BE2C (cell line): ENCODE measurements around the gene FAM151A.

Source experiments
- DNase-seq: peaks from one replicate; pipeline ENCODE4 v3.0.0-alpha.2; 2020
- H3K27me3 ChIP-seq: fragments of 250-450 bp; sonication (Bioruptor Pico); 2 replicates; pipeline ENCODE4 v1.5.1; 2020; ENCODE audit warnings: mild to moderate bottlenecking
- H3K36me3 ChIP-seq: fragments of 250-450 bp; sonication (Bioruptor Pico); 2 replicates; pipeline ENCODE4 v1.5.1; 2020; ENCODE audit warnings: mild to moderate bottlenecking
- H3K4me1 ChIP-seq: fragments of 250-450 bp; sonication (Bioruptor Pico); 2 replicates; pipeline ENCODE4 v1.5.1; 2020
- H3K4me3 ChIP-seq: 2 replicates; pipeline ENCODE4 v1.5.1; 2011; ENCODE audit warnings: low read depth, low read length
- H3K9me3 ChIP-seq: fragments of 250-450 bp; sonication (Bioruptor Pico); 2 replicates; pipeline ENCODE4 v1.5.1; 2020
- CTCF ChIP-seq: IDR thresholded peaks from 2 replicates; pipeline ENCODE4 v1.5.1; 2012; ENCODE audit warnings: mild to moderate bottlenecking, low read depth, low read length

FAM151A gene

DNA sequence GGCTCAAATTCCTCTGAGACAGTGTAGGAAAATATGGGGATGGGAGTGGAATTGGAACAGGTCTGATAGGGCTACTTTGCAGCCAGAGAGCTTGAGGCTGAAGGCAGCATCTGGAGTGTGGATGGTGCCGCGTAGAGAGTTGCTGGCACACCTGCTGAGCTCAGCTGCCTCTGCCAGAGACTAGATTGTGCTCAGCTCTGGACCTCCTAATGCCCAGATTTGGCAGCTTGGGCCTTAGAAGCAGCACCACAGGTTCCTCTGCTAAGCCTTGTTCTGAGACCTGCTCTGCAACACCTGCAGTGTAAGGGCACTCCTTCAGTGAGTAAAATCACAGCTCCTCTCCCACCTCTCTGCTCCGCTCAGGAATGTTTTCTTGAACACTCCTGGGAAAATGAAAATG, 52.0 kb downstream of the FAM151A start:
- TF ChIP-seq CTCF = no peak
- no peak overlapping the region for H3K4me3 ChIP-seq
- no peaks in the 10 kb centered on the region for H3K9me3 ChIP-seq
- DNase-seq = no peak
- no peaks in the 10 kb centered on the region for H3K36me3 ChIP-seq
- H3K27me3 ChIP-seq = no peaks in the 10 kb centered on the region
- no peaks in the 10 kb centered on the region for H3K4me1 ChIP-seq

GRCh38 chr1:54570161-54570560, 53.2 kb downstream of the FAM151A start:
- Histone ChIP-seq H3K27me3 (no peaks in the 10 kb centered on the region), H3K36me3 (no peaks in the 10 kb centered on the region), H3K9me3 (no peaks in the 10 kb centered on the region), H3K4me3 (no peak overlapping the region), H3K4me1 (no peaks in the 10 kb centered on the region)
- no peak for TF ChIP-seq CTCF
- no peak for DNase-seq

GRCh38 chr1:54569339-54569738, 54.0 kb downstream of the FAM151A start:
- no peaks in the 10 kb centered on the region for H3K36me3 ChIP-seq
- H3K4me1 ChIP-seq = no peaks in the 10 kb centered on the region
- no peak for DNase-seq
- no peaks in the 10 kb centered on the region for H3K27me3 ChIP-seq
- no peak for TF ChIP-seq CTCF
- H3K9me3 ChIP-seq = no peaks in the 10 kb centered on the region
- H3K4me3 ChIP-seq = no peak overlapping the region

DNA sequence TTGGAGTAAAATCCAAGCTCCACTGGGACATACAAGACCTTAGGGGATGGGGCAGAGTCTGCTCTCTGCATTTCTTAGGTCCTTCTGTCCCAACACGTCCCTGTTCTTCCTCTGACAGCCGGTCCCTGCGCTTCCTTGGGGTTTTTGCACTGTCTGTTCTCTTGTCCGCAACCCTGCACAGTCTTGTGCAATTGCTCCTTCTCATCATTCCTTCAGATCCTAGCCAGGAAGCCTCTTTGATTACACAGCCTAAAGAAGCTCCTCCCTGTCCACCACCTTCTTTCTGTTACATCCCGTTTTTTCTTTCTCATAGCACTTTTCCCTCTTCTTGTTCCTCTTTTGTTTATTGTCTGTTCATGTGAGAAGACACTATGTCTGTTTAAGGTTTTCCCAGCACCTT, 55.4 kb downstream of the FAM151A start:
- Histone ChIP-seq H3K27me3 (no peaks in the 10 kb centered on the region), H3K4me1 (no peaks in the 10 kb centered on the region), H3K36me3 (no peaks in the 10 kb centered on the region), H3K4me3 (no peak overlapping the region), H3K9me3 (no peaks in the 10 kb centered on the region)
- DNase-seq = no peak
- TF ChIP-seq CTCF = no peak

GRCh38 chr1:54566438-54567141, 56.7 kb downstream of the FAM151A start:
- no peaks in the 10 kb centered on the region for H3K27me3 ChIP-seq
- H3K4me3 ChIP-seq = no peak overlapping the region
- no peaks in the 10 kb centered on the region for H3K9me3 ChIP-seq
- DNase-seq = no peak
- no peak for TF ChIP-seq CTCF
- no peaks in the 10 kb centered on the region for H3K4me1 ChIP-seq
- no peaks in the 10 kb centered on the region for H3K36me3 ChIP-seq

GRCh38 chr1:54565113-54565501, 58.2 kb downstream of the FAM151A start:
- Histone ChIP-seq H3K9me3 (no peaks in the 10 kb centered on the region), H3K27me3 (no peaks in the 10 kb centered on the region), H3K4me3 (no peak overlapping the region), H3K36me3 (no peaks in the 10 kb centered on the region), H3K4me1 (no peaks in the 10 kb centered on the region)
- TF ChIP-seq CTCF = no peak
- no peak for DNase-seq
